Gastrocnemius medialis (tissue), 4 donors: Measurements from ENCODE around the gene RPL19. TPM values are rescaled to one million over a fixed set of nuclear protein-coding genes. Genes with fewer than 3 reads are reported as not detected.
"Not testable (repeated sequence)": the region's sequence is repeated elsewhere in the genome, so short reads cannot be mapped to it uniquely, and the experiment has no call there.

Experiments used
- ATAC-seq, 2 donors: fragments of 150-250 bp; one replicate each; pipeline ENCODE4 v1.9.1; 2016
- DNase-seq, 2 donors: peaks; one replicate each; pipeline ENCODE4 v3.0.0-alpha.2; 2019
- H3K27ac ChIP-seq, 4 donors: fragments of 200-600 bp; sonication (generic); 1 replicate in 1 of 4; 2 replicates in 3 of 4; pipeline ENCODE4 v1.5.1; 2016 to 2018; ENCODE audit warnings: mild to moderate bottlenecking in 2 of 4, moderate library complexity in 1 of 4
- H3K27me3 ChIP-seq, 3 donors: fragments of 200-600 bp; sonication (generic) in 2 of 3; 1 replicate in 1 of 3; 2 replicates in 2 of 3; pipeline versions ENCODE4 v1.5.1 to v1.6.0; 2016 to 2019; ENCODE audit warnings: mild to moderate bottlenecking in 1 of 3, moderate library complexity in 1 of 3
- H3K36me3 ChIP-seq, 2 donors: fragments of 200-600 bp; sonication (generic) in 1 of 2; one replicate each; pipeline ENCODE4 v1.5.1; 2017 to 2018
- H3K4me1 ChIP-seq, 2 donors: fragments of 200-600 bp; sonication (generic) in 1 of 2; one replicate each; pipeline ENCODE4 v1.5.1; 2016 to 2017; ENCODE audit warnings: mild to moderate bottlenecking in 2 of 2
- H3K4me3 ChIP-seq, 4 donors: fragments of 200-600 bp; sonication (generic) in 3 of 4; 1 replicate in 1 of 4; 2 replicates in 3 of 4; pipeline ENCODE4 v1.5.1; 2016 to 2019; ENCODE audit warnings: mild to moderate bottlenecking in 2 of 4
- H3K9me3 ChIP-seq, 3 donors: fragments of 200-600 bp; sonication (generic) in 2 of 3; 1 replicate in 1 of 3; 2 replicates in 2 of 3; pipeline ENCODE4 v1.5.1; 2016 to 2019
- POLR2A ChIP-seq, 2 donors: fragments of 450-650 bp; IDR thresholded peaks; one replicate each; pipeline ENCODE4 v1.6.1; 2017; ENCODE audit warnings: antibody characterized with exemption in 2 of 2, mild to moderate bottlenecking in 2 of 2, moderate library complexity in 2 of 2
- in situ Hi-C, 4 donors: fragments of 200-750 bp; cut with MboI; loops; one replicate each; pipeline versions ENCODE4 v1.15.0 to v1.8.0; 2017; ENCODE audit warnings: low sequenced_read_pairs in 4 of 4
- intact Hi-C: fragments of 100-400 bp; cut with DNase I; formaldehyde crosslinking; loops from one replicate; pipeline ENCODE4 v1.15.1; 2023; ENCODE audit warnings: low total_unique reads
- total RNA-seq, 4 donors: library from RNA; depleted of rRNA; stranded (reverse); fragments of >200 nt; gene quantifications; one replicate each; pipeline versions ENCODE4 v1.1.0 to v1.2.3, GENCODE V29; 2016
- TF ChIP-seq, protein P1 (sequence below), 5 experiments: fragments of 450-650 bp in 3 of 5; fragments of 200-600 bp in 2 of 5; sonication (generic) in 2 of 5; IDR thresholded peaks in 4 of 5; conservative IDR thresholded peaks in 1 of 5; 1 replicate in 4 of 5; 2 replicates in 1 of 5; pipeline ENCODE4 v1.5.1; 2016 to 2019; ENCODE audit warnings: antibody characterized with exemption in 5 of 5, mild to moderate bottlenecking in 3 of 5, moderate library complexity in 3 of 5

Gene RPL19
- total RNA-seq, 4 donors from 2014 or later = 1,960 to 2,584 (median 2,358) TPM

DNA sequence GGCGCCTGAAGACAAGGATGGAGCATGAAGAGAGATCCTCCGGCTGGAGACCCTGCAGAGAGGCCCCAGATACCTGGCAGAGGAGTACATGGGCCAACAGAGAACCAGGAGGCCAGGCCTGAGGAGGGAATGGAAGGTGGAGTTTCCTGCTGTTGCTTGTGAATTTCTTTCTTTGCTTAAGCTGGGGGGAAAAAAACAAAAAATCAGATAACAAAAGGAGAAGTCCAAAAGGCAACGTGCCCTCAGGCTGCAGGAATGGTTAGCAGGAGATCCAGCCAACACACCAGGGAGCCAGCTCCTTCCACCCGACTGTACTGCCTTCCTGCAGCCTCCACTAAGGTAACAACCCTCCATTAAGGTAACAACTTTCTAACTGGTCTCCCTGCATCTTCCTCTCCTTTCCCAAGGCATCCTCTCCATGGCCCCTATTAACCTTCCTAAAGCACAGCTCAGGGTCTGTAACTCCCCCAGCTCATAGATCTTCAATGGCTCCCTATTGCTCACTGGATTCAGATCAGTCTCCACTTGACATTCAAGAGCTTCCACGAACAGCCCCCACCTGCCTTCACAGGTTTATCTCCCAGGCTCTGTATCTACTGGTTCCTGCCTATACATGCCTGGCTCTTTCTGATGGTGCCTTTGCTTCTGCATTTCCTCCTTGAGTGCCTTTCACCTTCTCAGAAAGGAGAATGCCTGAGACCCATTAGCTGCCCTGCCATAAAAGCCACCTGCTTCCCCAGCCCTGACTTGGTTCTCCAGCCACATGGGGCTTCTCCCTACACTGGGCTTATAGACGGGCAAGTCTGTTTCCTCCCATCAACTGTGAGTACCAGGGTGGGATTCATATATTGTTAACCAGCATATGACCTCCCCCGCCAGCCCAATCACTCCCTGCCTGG is 33.4 kb upstream of the RPL19 start:
- Histone ChIP-seq H3K4me1 (peaks cover 8 to 14% of the 10 kb centered on the region in 2 donors), H3K36me3 (no peaks in the 10 kb centered on the region), H3K4me3 (no peak overlapping the region), H3K27ac (no peak overlapping the region), H3K9me3 (no peaks in the 10 kb centered on the region), H3K27me3 (no peaks in the 10 kb centered on the region)
- no peak for ATAC-seq
- TF ChIP-seq, protein P1, sequence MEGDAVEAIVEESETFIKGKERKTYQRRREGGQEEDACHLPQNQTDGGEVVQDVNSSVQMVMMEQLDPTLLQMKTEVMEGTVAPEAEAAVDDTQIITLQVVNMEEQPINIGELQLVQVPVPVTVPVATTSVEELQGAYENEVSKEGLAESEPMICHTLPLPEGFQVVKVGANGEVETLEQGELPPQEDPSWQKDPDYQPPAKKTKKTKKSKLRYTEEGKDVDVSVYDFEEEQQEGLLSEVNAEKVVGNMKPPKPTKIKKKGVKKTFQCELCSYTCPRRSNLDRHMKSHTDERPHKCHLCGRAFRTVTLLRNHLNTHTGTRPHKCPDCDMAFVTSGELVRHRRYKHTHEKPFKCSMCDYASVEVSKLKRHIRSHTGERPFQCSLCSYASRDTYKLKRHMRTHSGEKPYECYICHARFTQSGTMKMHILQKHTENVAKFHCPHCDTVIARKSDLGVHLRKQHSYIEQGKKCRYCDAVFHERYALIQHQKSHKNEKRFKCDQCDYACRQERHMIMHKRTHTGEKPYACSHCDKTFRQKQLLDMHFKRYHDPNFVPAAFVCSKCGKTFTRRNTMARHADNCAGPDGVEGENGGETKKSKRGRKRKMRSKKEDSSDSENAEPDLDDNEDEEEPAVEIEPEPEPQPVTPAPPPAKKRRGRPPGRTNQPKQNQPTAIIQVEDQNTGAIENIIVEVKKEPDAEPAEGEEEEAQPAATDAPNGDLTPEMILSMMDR (IDR thresholded peaks at IDR 0.05 in 4 of 5, conservative IDR thresholded peaks at IDR 0.05 in 1 of 5) = no peak
- TF ChIP-seq POLR2A (IDR thresholded peaks at IDR 0.05) = no peak
- DNase-seq = no peak
- in situ Hi-C loops = loop anchor here in 2 of 4 donors (10.0 to 25.0 kb wide), 3 partner anchors 68 to 304 kb away; partner anchors contain the start of genes LASP1 (in 1 of the 2) and RPL23 (in 1 of the 2)
- intact Hi-C loops = no loop called here

- no peak for DNase-seq
- in situ Hi-C loops = loop anchor here in 2 of 4 donors (10.0 to 25.0 kb wide), 3 partner anchors 67 to 305 kb away; partner anchors contain the start of genes LASP1 (in 1 of the 2) and RPL23 (in 1 of the 2)
These were observed 32.6 kb upstream of the RPL19 start for GRCh38 chr17:39167476-39167875.

GRCh38 chr17:39168503-39168902 is 31.6 kb upstream of the RPL19 start:
- in situ Hi-C loops = loop anchor here in 2 of 4 donors (10.0 to 25.0 kb wide), 3 partner anchors 66 to 306 kb away; partner anchors contain the start of genes LASP1 (in 1 of the 2) and RPL23 (in 1 of the 2)
- ATAC-seq, H3K36me3 ChIP-seq, intact Hi-C loops, H3K4me3 ChIP-seq, DNase-seq, H3K27ac ChIP-seq, H3K9me3 ChIP-seq, H3K27me3 ChIP-seq: not testable (repeated sequence)
- peaks cover 8 to 14% of the 10 kb centered on the region in 2 donors for H3K4me1 ChIP-seq

More at GRCh38 chr17:39167476-39167875, 32.6 kb upstream of the RPL19 start:
- Histone ChIP-seq H3K4me3 (no peak overlapping the region), H3K4me1 (peaks cover 8 to 14% of the 10 kb centered on the region in 2 donors), H3K27ac (no peak overlapping the region), H3K27me3 (no peaks in the 10 kb centered on the region), H3K36me3 (no peaks in the 10 kb centered on the region), H3K9me3 (no peaks in the 10 kb centered on the region)
- TF ChIP-seq POLR2A (IDR thresholded peaks at IDR 0.05) = no peak
- TF ChIP-seq, protein P1 (IDR thresholded peaks at IDR 0.05 in 4 of 5, conservative IDR thresholded peaks at IDR 0.05 in 1 of 5) = no peak
- no peak for ATAC-seq
- intact Hi-C loops = no loop called here

- Histone ChIP-seq H3K27me3 (no peaks in the 10 kb centered on the region), H3K9me3 (no peaks in the 10 kb centered on the region), H3K4me3 (no peak overlapping the region), H3K4me1 (peaks cover 5 to 12% of the 10 kb centered on the region in 2 donors), H3K27ac (no peak overlapping the region), H3K36me3 (no peaks in the 10 kb centered on the region)
- DNase-seq (no peak), ATAC-seq (no peak)
- intact Hi-C loops (no loop called here), in situ Hi-C loops (loop anchor here in 2 of 4 donors (10.0 to 25.0 kb wide), 3 partner anchors 66 to 307 kb away; partner anchors contain the start of genes LASP1 (in 1 of the 2) and RPL23 (in 1 of the 2))
- TF ChIP-seq, protein P1 (IDR thresholded peaks at IDR 0.05 in 4 of 5, conservative IDR thresholded peaks at IDR 0.05 in 1 of 5) = no peak
- no peak for TF ChIP-seq POLR2A (IDR thresholded peaks at IDR 0.05)
These were observed 31.0 kb upstream of the RPL19 start for GRCh38 chr17:39169101-39169500.

GRCh38 chr17:39169518-39169917 is 30.6 kb upstream of the RPL19 start:
- in situ Hi-C loops = loop anchor here in 2 of 4 donors (10.0 to 25.0 kb wide), 3 partner anchors 65 to 307 kb away; partner anchors contain the start of genes LASP1 (in 1 of the 2) and RPL23 (in 1 of the 2)
- no peak for ATAC-seq
- no peaks in the 10 kb centered on the region for H3K36me3 ChIP-seq

More at GRCh38 chr17:39169518-39169917, 30.6 kb upstream of the RPL19 start:
- intact Hi-C loops = no loop called here
- Histone ChIP-seq H3K9me3 (no peaks in the 10 kb centered on the region), H3K4me3 (no peak overlapping the region), H3K27ac (no peak overlapping the region), H3K4me1 (peaks cover 2 to 8% of the 10 kb centered on the region in 2 donors), H3K27me3 (no peaks in the 10 kb centered on the region)
- TF ChIP-seq, protein P1 (IDR thresholded peaks at IDR 0.05 in 4 of 5, conservative IDR thresholded peaks at IDR 0.05 in 1 of 5) = no peak
- no peak for TF ChIP-seq POLR2A (IDR thresholded peaks at IDR 0.05)
- no peak for DNase-seq
